HTR-8/SVneo (cell line): ENCODE results near the gene ZNF549.
"Not testable (repeated sequence)": the region's sequence is repeated elsewhere in the genome, so short reads cannot be mapped to it uniquely, and the experiment has no call there.

Source experiments
- DNase-seq: peaks from one replicate; pipeline ENCODE4 v3.0.0; 2011; ENCODE audit warnings: low spot score, mixed read lengths; ENCODE audit not compliant: insufficient read length
- FAIRE-seq: peaks from 2 replicates; lab custom pipeline; 2011; peaks lifted over from hg19 to GRCh38; lab: Jason Lieb, UNC

Gene ZNF549

GRCh38 chr19:57527136-57527881 lies at the start of gene ZNF549:
ZNF549 (plus strand) TSS chr19:57527356; CDS start chr19:57527574, 218 bp downstream.
- peak; percentile 93 for FAIRE-seq
- DNase-seq, result peak; percentile 95

DNA sequence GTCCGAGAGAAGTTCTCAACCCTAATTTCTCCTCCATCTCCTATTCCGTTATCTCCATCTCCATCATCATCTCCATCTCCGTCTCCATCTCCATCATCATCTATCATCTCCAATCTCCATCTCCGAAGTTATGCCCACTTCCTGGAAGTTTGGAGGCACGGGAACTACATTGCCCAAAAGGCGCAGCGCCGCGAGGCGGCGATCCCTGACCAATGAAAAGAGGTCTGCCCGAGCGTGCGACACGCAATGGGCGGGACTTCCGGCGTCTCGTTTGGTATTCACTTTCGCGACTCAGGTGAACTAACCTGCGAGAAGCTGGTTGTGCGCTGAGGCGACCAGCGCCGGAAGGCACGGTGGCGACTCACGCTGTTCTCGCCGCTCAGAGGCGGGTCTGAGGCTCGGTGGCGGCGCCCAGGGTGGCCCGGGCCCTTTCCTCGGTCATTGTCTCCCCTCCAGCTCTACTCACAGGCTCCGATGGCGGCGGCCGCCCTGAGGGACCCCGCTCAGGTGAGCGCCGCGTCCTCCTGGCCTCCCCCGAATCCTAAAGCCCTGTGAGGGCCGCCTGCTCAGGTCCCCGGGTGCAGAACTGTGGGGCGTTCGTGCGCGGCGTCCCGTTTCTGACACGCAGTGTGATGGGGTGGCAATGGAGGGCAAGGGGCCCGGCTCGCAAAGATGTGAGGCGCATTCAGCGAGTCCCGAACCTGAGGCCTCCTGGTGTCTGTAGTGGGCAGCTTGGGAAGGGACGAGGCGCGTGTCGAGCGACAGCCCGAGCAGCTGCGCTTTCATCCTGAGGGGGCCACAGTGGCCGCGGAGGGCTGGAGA lies 39.5 kb upstream of the ZNF549 start, which contains the start of gene ZNF419:
ZNF419 (plus strand) TSS at position 274 of the 822 bp plus-strand sequence; CDS start at position 475, 201 bp downstream.
- DNase-seq (peak; percentile 92), FAIRE-seq (peak; percentile 93)

- FAIRE-seq, DNase-seq: not testable (repeated sequence)
Observed at GRCh38 chr19:57488299-57488644, 38.9 kb upstream of the ZNF549 start.

DNA sequence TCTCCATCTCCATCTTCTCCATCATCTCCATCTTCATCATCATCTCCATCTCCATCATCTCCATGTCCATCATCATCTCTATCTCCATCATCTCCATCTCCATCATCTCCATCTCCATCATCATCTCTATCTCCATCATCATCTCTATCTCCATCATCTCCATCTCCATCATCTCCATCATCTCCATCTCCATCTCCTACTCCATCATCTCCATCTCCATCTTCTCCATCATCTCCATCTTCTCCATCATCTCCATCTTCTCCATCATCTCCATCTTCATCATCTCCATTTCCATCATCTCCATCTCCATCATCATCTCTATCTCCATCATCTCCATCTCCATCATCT lies 27.9 kb upstream of the ZNF549 start:
- DNase-seq, FAIRE-seq: not testable (repeated sequence)

- FAIRE-seq (peak; percentile 96), DNase-seq (peak; percentile 91)
Observed at GRCh38 chr19:57499680-57500395, 27.3 kb upstream of the ZNF549 start, which contains the start of gene ZNF773. ZNF773 (plus strand) TSS chr19:57499938; CDS start chr19:57500081, 143 bp downstream.

GRCh38 chr19:57500400-57500799 lies 26.8 kb upstream of the ZNF549 start:
- DNase-seq, FAIRE-seq: not testable (repeated sequence)

DNA sequence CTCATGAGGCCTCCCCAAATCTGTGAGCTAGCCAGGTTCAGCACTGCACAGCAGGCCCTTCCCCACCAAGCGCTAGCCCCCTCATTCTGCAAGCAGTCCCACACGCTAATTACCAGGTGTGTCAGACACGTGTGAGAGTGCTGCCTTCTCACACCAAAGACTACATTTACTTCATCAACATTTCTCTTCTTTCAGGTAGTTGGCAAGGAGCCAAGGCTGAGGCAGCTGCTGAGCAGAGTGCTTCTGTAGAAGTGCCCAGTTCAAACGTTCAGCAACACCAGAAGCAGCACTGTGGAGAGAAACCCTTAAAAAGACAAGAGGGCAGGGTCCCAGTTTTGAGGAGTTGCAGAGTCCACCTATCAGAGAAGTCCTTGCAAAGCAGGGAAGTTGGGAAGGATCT lies 21.0 kb upstream of the ZNF549 start:
- DNase-seq (no peak), FAIRE-seq (peak; percentile 26)

GRCh38 chr19:57511484-57511883 lies 15.7 kb upstream of the ZNF549 start:
- FAIRE-seq (no peak), DNase-seq (no peak)

DNA sequence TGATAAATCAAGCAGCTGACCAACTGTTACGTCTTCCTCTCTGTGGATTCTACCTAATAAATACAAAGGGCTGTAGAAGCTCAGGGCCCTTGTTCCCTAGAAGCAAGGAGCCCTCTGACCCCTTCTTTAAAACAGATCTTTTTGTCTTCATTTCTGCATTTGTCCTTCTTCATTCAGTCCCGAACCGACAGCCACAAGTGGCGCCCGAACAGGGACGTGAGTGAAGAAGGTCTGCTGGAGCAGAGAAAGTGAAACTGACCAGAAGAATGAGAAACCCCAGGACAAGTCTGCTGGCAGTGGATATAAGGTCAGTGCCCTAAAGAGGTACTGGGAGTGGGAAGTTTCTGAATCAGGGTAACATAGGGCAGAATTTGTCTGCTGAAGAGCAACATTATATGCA lies 14.3 kb upstream of the ZNF549 start:
- DNase-seq (no peak), FAIRE-seq (peak; percentile 66)

GRCh38 chr19:57515255-57515654 lies 11.9 kb upstream of the ZNF549 start:
- no peak for FAIRE-seq

DNA sequence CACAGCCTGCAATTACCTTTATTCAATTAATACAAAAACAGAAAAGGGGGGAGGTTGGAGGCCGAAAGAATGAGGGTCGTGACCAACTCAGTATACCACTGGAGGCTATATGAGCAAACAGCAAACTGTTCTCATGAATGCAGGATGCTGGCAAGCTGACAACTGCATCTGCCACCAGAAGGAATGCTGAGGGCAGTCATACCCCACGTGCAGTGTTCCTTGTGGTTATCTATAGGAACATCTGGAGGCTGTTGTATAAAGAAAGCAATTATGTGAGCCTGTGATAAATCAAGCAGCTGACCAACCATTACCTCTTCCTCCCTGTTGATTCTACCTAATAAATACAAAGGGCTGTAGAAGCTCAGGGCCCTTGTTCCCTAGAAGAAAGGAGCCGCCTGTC lies 9.1 kb upstream of the ZNF549 start:
- DNase-seq, FAIRE-seq: not testable (repeated sequence)

More at GRCh38 chr19:57515255-57515654, 11.9 kb upstream of the ZNF549 start:
- DNase-seq, result no peak

DNA sequence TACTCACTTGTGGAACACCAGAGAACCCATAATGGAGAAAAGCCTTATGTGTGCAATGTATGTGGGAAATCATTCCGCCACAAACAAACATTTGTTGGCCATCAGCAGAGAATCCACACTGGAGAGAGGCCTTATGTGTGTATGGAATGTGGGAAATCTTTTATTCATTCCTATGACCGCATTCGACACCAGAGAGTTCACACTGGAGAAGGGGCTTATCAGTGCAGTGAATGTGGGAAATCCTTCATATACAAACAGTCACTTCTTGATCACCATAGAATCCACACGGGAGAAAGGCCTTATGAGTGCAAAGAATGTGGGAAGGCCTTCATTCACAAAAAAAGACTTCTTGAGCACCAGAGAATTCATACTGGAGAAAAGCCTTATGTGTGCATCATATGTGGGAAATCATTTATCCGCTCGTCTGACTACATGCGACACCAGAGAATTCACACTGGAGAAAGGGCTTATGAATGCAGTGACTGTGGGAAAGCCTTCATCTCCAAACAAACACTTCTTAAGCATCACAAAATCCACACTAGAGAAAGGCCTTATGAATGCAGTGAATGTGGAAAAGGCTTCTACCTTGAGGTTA lies 10.9 kb downstream of the ZNF549 start:
- no peak for FAIRE-seq
- DNase-seq, result no peak

- FAIRE-seq, result no peak
- no peak for DNase-seq
Observed at GRCh38 chr19:57546513-57546912, 19.4 kb downstream of the ZNF549 start.

DNA sequence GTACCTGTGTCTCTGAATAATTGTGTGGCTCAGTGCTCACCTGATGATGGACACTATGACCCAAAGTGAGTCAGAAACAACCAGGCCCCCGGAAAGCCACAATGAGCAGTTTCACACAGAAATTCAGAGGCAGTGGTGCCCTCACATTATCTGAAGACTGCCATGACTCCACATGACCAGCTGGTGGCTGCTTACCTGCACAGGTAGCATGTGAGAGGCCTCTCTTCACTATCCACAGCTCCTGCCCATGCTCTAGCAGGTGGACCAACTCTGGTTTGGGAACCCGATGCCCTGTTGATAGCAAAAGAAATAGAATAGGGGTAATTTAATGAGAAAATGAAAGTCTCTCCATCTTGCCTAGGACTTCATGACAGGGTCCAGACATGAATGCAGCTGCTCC lies 25.3 kb downstream of the ZNF549 start:
- no peak for FAIRE-seq

DNA sequence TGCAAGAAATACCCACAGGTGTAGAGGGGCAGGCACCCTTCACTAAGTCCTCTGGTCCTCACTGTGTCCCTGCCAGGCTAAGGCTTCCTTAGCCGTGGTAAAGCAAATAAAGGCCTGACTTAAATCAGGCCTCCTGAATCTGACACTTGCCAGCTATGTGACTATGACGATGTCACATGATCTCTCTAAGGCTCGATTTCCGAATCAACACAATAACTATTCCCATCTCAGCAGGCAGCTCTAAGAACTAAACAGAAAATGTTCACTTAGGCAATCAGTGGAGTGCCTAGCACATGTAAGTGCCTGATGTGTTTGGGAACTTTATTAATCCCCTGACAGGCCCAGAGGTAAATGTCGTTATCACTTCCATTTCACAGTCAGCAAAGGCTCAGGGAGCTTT lies 30.5 kb downstream of the ZNF549 start:
- FAIRE-seq, result no peak

More for the DNA sequence above, 25.3 kb downstream of the ZNF549 start:
- DNase-seq, result no peak

DNA sequence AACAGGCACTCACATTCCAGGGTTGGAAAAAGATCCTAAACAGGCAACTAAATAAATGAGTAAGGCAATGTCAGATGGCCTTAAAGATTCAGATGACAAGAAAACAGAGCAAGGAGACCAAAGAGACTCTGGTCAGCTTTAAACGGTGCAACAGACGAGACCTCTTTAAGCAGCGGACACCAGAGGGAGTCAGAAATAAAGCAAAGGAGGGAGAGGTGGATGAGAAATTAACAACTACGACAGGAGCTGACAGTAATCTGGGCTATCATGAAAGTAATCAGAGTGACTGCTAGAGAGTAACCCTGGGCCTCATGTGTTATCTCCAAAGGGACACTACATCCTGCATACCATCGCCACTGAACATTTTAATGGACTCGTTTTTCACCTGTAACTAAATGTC lies 31.4 kb downstream of the ZNF549 start:
- no peak for DNase-seq
- FAIRE-seq, result no peak

More for the DNA sequence above, 30.5 kb downstream of the ZNF549 start:
- no peak for DNase-seq

DNA sequence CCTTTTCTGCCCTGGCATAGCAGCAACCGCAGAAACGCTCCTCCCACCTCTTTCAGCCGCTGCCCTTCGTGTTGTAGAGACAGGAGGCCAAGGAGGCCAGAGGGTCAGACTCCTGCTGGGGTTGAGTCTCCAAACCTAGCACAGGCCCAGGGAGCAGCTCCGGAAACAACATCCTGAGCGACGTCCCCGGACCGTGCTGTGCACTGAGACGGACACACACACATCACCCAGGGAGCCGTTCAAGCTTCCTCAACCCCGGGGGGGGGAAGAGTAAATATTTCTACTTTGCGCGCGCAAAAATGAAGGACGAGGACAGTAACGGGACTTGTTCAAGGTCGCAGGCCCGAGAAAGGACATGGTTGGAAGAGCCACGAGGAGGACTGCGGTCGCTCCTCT lies 31.9 kb downstream of the ZNF549 start:
- FAIRE-seq (peak; percentile 4), DNase-seq (no peak)

DNA sequence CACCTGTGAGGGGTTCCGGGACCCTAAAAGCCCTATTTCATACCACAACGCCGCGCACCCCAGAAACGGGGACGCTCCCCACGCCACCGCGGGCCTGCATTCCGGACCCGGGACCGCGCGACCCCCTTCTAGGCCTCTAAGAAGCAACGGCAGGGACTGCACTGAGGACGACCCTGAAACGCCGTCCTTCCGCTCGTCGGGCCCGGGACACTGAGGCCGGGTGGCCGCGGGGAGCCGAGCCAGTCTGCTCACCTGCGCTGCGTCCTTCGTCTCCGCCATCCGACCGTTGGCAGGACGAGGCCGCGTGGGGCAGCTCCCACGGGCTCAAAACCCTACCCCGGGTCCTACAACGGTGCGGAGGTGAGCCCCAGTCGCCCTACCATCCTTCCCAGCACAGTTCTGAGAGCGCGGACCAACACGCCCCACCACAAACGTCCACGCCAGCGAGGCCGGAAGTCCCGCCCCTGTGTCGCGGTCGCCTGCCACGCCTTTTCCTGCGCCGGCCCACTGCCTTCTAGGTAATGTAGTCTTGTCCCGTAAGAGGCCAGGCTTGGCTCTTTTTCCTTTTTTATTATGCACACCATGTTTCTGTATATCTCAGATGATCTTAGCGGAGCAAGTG lies 32.4 kb downstream of the ZNF549 start, which contains the start of gene ZNF550:
ZNF550 (minus strand) TSS at position 460 of the 622 bp plus-strand sequence; CDS start at position 279, 181 bp downstream.
- peak; percentile 52 for FAIRE-seq
- peak; percentile 90 for DNase-seq

- DNase-seq (peak; percentile 65), FAIRE-seq (peak; percentile 80)
Observed at GRCh38 chr19:57560049-57560491, 32.9 kb downstream of the ZNF549 start.
